A549 treated with ZK216348 at 1 μM for 4 hours (cell line): ENCODE data around the gene SLC9A9. TPM values are rescaled to one million over a fixed set of nuclear protein-coding genes. Genes with fewer than 3 reads are reported as not detected.

Experiments
- total RNA-seq: library from RNA; stranded (reverse); fragments of 200-300 nt; extraction: Qiagen RNA extraction; gene quantifications from 5 replicates; pipeline ENCODE4 v1.2.3, GENCODE V29; 2022; ENCODE audit warnings: low read depth

The SLC9A9 gene
- 0.11 to 0.39 TPM (median 0.27 TPM) in 4 of 5 replicates, not detected in the other for total RNA-seq

GRCh38 chr3:143847787-143848631 lies at the start of gene SLC9A9:
Gene SLC9A9, minus strand, starts transcription at chr3:143848468. Its CDS starts 146 bp downstream, at chr3:143848322.

Other genes starting within 250 kb of the SLC9A9 start
- 3.8 to 7.7 TPM (median 6.5 TPM) in 5 replicates for gene DIPK2A, start 123.4 kb upstream of the SLC9A9 start, total RNA-seq